Tibial artery (tissue), 4 donors: ENCODE data around the gene CHD1.
A peak's percentile ranks its signal among the peaks of the same experiment; 100 is the strongest.

Experiments
- DNase-seq, 2 donors: peaks; one replicate each; pipeline ENCODE4 v3.0.0-alpha.2; 2019
- H3K27ac ChIP-seq, 2 donors: fragments of 200-600 bp; sonication (generic) in 1 of 2; 1 replicate in 1 of 2; 2 replicates in 1 of 2; pipeline ENCODE4 v1.5.1; 2018 to 2019; ENCODE audit warnings: mild to moderate bottlenecking in 1 of 2
- H3K27me3 ChIP-seq, 2 donors: fragments of 200-600 bp; sonication (generic) in 1 of 2; one replicate each; pipeline versions ENCODE4 v1.5.1 to v1.6.0; 2016 to 2019
- H3K36me3 ChIP-seq, 3 donors: fragments of 200-600 bp; sonication (generic) in 2 of 3; one replicate each; pipeline ENCODE4 v1.5.1; 2016 to 2019; ENCODE audit warnings: mild to moderate bottlenecking in 2 of 3
- H3K4me1 ChIP-seq, 4 donors: fragments of 200-600 bp; sonication (generic) in 2 of 4; 1 replicate in 3 of 4; 2 replicates in 1 of 4; pipeline ENCODE4 v1.5.1; 2016 to 2019
- H3K4me3 ChIP-seq, 2 donors: fragments of 200-600 bp; sonication (generic) in 1 of 2; 1 replicate in 1 of 2; 2 replicates in 1 of 2; pipeline ENCODE4 v1.5.1; 2018 to 2019; ENCODE audit warnings: mild to moderate bottlenecking in 2 of 2
- H3K9me3 ChIP-seq, 3 donors: fragments of 200-600 bp; sonication (generic) in 1 of 3; one replicate each; pipeline ENCODE4 v1.5.1; 2016 to 2019
- CTCF ChIP-seq, 2 experiments: fragments of 200-600 bp in 1 of 2; fragments of 450-650 bp in 1 of 2; IDR thresholded peaks; one replicate each; pipeline ENCODE4 v1.5.1; 2017 to 2019; ENCODE audit warnings: antibody characterized with exemption in 2 of 2, mild to moderate bottlenecking in 1 of 2, moderate library complexity in 1 of 2
- intact Hi-C: fragments of 100-400 bp; cut with DNase I; formaldehyde crosslinking; loops from one replicate; pipeline ENCODE4 v1.15.0; 2023; ENCODE audit warnings: low total_unique reads

CHD1 gene

GRCh38 chr5:98839469-98840383 lies 89.1 kb downstream of the CHD1 start:
- intact Hi-C loops: no loop called here
- no peaks in the 10 kb centered on the region for H3K9me3 ChIP-seq
- no peaks in the 10 kb centered on the region for H3K27me3 ChIP-seq
- no peak for DNase-seq
- H3K27ac ChIP-seq: no peak overlapping the region
- H3K4me1 ChIP-seq: no peaks in the 10 kb centered on the region
- H3K36me3 ChIP-seq: no peaks in the 10 kb centered on the region
- no peak overlapping the region for H3K4me3 ChIP-seq
- no peak for TF ChIP-seq CTCF (IDR thresholded peaks at IDR 0.05)

GRCh38 chr5:98836175-98836574 lies 92.6 kb downstream of the CHD1 start:
- H3K36me3 ChIP-seq: no peaks in the 10 kb centered on the region
- intact Hi-C loops: no loop called here
- H3K4me1 ChIP-seq: no peaks in the 10 kb centered on the region
- H3K4me3 ChIP-seq: no peak overlapping the region
- no peaks in the 10 kb centered on the region for H3K27me3 ChIP-seq
- TF ChIP-seq CTCF (IDR thresholded peaks at IDR 0.05): no peak
- H3K9me3 ChIP-seq: no peaks in the 10 kb centered on the region
- no peak overlapping the region for H3K27ac ChIP-seq
- no peak for DNase-seq

GRCh38 chr5:98827588-98828284 lies 101.1 kb downstream of the CHD1 start:
- intact Hi-C loops: no loop called here
- Histone ChIP-seq H3K27me3 (no peaks in the 10 kb centered on the region), H3K27ac (no peak overlapping the region), H3K36me3 (no peaks in the 10 kb centered on the region), H3K9me3 (no peaks in the 10 kb centered on the region), H3K4me3 (no peak overlapping the region), H3K4me1 (no peaks in the 10 kb centered on the region)
- no peak for TF ChIP-seq CTCF (IDR thresholded peaks at IDR 0.05)
- DNase-seq: no peak

- H3K4me3 ChIP-seq: no peak overlapping the region
- no peaks in the 10 kb centered on the region for H3K27me3 ChIP-seq
- no peak for DNase-seq
- H3K4me1 ChIP-seq: no peaks in the 10 kb centered on the region
- intact Hi-C loops: no loop called here
- no peaks in the 10 kb centered on the region for H3K36me3 ChIP-seq
- H3K27ac ChIP-seq: no peak overlapping the region
- TF ChIP-seq CTCF (IDR thresholded peaks at IDR 0.05): peak; percentile 24 to 37
- no peaks in the 10 kb centered on the region for H3K9me3 ChIP-seq
These were observed 101.6 kb downstream of the CHD1 start for GRCh38 chr5:98827161-98827560.

- TF ChIP-seq CTCF (IDR thresholded peaks at IDR 0.05): no peak
- Histone ChIP-seq H3K27ac (no peak overlapping the region), H3K27me3 (no peaks in the 10 kb centered on the region), H3K4me3 (no peak overlapping the region), H3K9me3 (peaks cover 0 to 6% (median 0%) of the 10 kb centered on the region in 3 donors), H3K36me3 (no peaks in the 10 kb centered on the region), H3K4me1 (no peaks in the 10 kb centered on the region)
- intact Hi-C loops: no loop called here
- DNase-seq: no peak
These were observed 103.0 kb downstream of the CHD1 start for GRCh38 chr5:98825582-98826375.
